Effector CD4-positive, alpha-beta T cell (primary cell): ENCODE results near the gene VPS45.
"Not testable (repeated sequence)": the region's sequence is repeated elsewhere in the genome, so short reads cannot be mapped to it uniquely, and the experiment has no call there.

ENCODE experiments used
- DNase-seq: peaks from one replicate; pipeline ENCODE4 v3.0.0-alpha.2; 2020
- total RNA-seq: gene quantifications from one replicate; lab custom pipeline; 2026; lab: John Stamatoyannopoulos, UW

The VPS45 gene
- total RNA-seq: 28.0 reads per million, percentile 54 among the genes with 10 or more reads in this experiment

DNA sequence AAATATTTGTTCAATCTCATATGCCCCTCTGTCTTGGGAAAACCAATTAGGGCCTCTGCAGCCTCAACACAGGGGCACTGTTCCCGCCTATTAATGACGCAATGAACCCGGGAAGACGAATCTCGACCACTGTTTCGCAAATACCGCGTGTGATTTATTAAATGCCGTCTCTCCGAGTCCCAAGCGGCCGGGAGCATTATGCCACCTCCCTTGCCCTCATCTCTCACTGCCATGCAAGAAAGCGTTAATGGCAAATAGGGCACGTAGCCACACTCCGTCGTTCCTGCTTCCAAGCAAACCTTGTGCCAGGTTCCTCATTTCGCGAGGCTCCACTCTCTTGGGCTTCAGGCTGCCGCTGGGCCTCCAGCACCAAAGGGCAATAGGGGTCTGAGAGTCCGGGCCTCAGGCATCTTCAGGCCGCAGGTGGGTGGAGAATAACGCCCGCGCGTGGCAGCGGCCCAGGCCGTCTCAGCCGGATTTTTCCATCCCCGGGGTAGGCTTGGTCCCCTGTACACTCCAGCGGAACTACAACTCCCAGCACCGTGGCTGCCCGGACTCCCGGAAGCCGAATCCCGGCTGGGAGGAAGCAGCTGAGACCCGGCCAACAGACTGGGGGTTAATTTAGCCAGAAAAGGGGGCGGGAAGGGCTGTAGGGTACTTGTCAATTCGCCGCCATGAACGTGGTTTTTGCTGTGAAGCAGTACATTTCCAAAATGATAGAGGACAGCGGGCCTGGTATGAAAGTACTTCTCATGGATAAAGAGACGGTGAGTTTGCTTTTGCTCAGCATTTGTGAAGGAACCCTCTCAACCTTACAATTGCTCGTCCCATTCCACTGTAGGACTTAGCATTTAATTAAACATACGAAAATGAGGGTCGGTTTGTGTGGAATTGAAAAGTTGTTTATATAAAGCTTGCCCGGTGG is at the start of gene VPS45:
VPS45 (plus strand) TSS at position 593 of the 925 bp plus-strand sequence; CDS start at position 675, 82 bp downstream.
- DNase-seq: peak; percentile 60

GRCh38 chr1:150018165-150018564 is 49.4 kb upstream of the VPS45 start:
- no peak for DNase-seq

DNA sequence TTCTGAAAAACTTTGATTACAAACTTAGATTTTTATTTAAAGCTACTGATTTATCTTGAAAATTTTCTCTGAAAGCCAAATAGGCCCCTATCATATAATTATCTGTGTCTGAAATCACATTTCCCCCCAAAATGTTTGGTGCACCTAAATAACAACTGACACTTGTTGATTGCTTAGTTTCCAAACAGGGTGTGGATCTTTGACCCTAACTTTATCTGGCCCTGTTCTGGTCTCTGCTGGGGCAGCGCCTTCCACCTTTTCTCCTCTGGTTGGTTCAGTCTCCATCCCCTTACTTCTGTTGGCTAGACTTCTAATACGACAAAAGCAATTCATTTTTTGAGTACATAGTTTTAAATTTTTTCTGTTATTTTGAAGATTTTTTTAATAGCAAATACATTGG is 46.9 kb upstream of the VPS45 start:
- DNase-seq: no peak

DNA sequence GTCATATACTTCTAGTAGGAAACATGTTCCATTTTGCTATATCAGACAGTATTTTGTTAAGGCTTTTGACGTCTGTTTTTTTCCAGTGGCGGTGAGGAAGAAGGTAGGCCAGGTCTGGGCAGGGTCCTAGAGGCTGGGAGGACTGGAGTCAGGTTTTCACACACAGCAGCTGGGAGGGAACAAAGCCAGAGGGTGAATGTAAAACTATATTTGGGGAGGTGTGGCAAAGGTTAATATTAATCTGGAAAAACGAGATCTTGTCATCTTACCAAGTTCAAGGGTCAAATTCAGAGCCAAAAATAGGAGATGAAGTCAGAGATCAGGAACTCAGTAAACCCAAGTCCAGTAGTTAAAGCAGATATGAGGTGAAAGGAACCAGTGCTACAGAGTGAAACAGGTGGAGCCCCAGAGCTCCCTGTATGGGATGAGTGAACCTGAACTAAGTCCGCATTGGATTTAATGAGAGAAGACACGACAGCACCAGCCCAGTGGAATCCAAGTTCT is 46.3 kb upstream of the VPS45 start:
- DNase-seq: no peak

GRCh38 chr1:150022357-150022756 is 45.2 kb upstream of the VPS45 start:
- no peak for DNase-seq

GRCh38 chr1:150024156-150024555 is 43.4 kb upstream of the VPS45 start:
- DNase-seq: no peak

DNA sequence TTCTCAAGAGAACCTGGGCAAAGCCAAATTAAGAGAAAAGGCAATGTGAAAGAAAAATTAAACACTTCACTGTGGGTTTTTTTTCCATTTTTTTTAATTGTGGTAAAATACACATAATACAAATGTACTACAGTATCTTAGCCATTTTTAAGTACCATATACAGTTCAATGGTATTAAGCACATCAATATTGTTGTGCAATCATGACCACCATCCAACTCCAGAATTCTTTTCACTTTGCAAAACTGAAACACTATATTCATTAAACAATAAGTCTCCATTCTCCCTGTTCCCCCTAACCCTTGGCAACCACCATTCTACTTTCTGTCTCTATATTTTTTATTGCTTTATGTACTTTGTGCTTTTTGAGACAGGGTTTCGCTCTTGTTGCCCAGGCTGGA is 39.3 kb upstream of the VPS45 start:
- DNase-seq: no peak

DNA sequence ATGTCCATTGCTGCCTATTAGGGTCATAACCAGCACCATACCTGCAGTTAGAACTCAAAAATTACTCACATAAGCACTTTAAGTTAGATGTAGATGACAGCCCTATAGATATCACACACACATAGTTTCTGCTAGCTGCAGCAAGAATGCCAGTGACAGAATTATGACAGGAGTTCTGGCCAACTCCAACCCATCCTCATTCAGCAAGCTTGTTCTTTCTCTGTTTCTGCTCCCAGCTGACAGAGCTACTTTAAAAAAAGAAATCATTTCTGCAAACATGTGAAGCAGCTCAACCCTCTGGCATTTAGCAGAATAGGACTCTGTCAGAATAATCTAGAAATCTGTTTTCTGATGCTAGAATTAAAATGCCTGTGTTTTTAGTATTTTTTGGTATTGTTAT is 33.2 kb upstream of the VPS45 start:
- DNase-seq: no peak

GRCh38 chr1:150049926-150050325 is 17.6 kb upstream of the VPS45 start:
- no peak for DNase-seq

GRCh38 chr1:150051089-150051373 is 16.5 kb upstream of the VPS45 start:
- no peak for DNase-seq

- DNase-seq: not testable (repeated sequence)
These were observed 15.6 kb upstream of the VPS45 start for GRCh38 chr1:150051905-150052412.

DNA sequence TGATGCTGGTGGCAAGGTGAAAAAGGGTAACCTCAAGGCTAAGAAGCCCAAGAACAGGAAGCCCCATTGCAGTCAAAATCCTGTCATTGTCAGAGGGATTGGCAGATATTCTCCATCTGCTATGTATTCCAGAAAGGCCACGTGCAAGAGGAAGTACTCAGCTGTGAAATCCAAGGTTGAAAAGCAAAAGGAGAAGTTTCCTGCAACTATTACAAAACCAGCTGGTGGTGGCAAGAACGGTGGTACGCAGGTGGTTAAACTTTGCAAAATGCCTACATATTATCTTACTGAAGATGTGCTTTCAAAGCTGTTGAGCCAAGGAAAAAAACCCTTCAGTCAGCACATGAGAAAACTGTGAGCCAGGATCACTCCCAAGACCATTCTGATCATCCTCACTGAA is 13.7 kb upstream of the VPS45 start:
- DNase-seq: no peak

- DNase-seq: not testable (repeated sequence)
These were observed 12.1 kb upstream of the VPS45 start for GRCh38 chr1:150055507-150055906.

GRCh38 chr1:150056407-150056806 is 11.2 kb upstream of the VPS45 start:
- DNase-seq: no peak

DNA sequence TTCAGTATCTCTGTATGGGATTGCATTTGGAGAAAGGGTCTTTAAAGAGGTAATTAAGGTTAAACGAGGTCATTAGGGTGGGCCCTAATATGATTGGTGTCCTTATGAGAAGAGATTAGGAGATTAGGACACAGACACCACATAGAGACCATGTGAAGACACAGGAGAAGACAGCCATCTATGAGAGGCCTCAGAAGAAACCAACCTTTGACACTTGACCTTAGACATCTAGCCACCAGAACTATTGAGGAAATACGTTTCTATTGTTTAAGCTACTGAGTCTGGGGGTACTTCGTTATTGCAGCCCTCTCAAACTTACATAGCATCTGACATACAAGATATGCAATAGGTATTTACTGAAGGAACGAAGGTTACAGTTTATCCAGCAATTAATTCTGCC is 7.3 kb upstream of the VPS45 start:
- DNase-seq: no peak

- no peak for DNase-seq
These were observed 5.9 kb upstream of the VPS45 start for GRCh38 chr1:150061632-150062101.

DNA sequence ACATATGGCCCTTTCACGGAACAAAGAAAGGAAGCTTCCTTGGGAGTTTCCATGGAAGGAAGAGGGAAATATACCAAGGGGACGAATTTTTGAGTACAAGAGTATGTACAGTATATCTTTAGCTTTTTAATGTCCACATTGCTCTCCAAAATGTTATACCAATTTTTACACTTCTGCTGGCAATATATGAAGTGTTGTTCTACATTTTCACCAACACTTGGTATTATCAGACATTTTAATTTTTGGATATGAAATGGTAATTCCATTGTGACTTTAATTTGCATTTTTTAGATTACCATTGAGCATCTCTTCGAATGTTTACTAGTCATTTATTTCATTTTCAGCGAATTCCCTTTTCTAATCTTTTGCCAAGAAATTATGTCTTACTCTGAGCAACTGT is 5.5 kb upstream of the VPS45 start:
- DNase-seq: no peak

DNA sequence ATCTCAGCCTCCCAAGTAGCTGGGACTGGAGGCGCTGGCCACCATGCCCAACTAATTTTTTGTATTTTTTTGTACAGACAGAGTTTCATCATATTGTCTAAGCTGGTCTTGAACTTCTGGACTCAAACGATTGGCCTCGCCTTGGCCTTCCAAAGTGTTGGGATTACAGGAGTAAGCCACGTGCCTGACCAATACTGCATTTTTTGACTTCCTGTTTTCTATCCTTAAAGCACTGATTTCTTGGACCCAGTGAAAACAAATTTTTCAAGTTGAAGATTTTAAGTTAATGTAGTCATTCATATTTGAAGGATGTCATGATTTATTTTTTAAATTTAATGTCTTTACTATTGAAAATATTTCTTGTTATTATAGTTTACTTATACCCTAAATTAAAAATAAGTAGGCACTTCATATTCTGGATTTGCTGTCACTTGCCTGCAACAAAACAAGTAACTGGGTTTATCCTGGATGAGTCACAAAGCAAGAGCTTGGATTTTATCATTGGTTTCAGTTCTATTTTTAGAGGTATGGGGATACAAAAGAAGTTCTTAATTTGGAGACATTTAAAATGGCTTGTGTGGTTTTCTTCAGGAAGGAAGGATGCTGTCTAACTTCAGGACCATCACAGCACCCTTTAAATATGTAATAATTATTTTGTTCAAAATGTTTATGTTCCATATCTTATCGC is 2.2 kb upstream of the VPS45 start:
- no peak for DNase-seq

DNA sequence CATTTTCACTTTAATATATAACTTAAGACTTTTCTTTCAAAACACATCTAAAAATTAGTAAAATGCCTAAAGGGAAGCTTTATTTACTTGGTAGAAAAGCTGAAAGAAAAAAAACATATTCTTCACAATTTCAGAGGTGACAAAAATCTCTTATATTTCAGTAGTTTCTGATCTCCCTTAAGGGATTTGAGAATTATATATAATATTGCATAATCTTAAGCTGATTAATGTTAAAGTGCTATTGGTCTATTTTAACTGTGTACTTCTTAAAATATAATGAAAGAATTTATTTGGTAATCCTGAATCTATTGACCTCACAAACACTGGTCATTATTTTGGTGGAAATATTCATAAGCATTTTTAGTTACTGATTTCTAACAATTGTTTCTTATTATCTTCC is 1.2 kb upstream of the VPS45 start:
- no peak for DNase-seq

- DNase-seq: peak; percentile 4
These were observed 765 bp upstream of the VPS45 start for GRCh38 chr1:150066838-150067183.

GRCh38 chr1:150068109-150068435 is 496 bp downstream of the VPS45 start:
- DNase-seq: no peak

GRCh38 chr1:150069923-150070322 is 2.3 kb downstream of the VPS45 start:
- no peak for DNase-seq

DNA sequence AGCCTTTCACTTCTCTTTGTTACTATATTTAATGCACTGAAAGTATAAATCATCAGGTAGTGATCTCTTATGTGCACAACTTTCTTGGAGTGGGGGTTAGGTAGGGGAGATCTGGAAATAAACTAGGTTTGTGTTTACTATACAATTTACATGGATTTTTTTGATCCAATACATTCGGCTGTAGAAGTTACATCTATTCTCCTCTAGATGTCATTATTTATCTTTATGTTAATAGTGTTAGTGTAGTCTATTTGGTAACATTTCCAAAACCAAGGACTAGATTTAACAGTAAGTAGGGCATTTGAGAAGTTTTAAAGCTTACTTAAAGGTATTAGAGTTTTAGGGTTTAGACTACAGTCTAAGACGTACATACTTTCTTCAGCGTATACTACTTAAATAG is 5.4 kb downstream of the VPS45 start:
- no peak for DNase-seq

GRCh38 chr1:150073516-150073915 is 5.9 kb downstream of the VPS45 start:
- DNase-seq: no peak
